ENCODE results near the gene ARIH1. TPM values are rescaled to one million over a fixed set of nuclear protein-coding genes. Genes with fewer than 3 reads are reported as not detected.
A peak's percentile ranks its signal among the peaks of the same experiment; 100 is the strongest.
"Not testable (repeated sequence)": the region's sequence is repeated elsewhere in the genome, so short reads cannot be mapped to it uniquely, and the experiment has no call there.

ARIH1 gene, protein sequence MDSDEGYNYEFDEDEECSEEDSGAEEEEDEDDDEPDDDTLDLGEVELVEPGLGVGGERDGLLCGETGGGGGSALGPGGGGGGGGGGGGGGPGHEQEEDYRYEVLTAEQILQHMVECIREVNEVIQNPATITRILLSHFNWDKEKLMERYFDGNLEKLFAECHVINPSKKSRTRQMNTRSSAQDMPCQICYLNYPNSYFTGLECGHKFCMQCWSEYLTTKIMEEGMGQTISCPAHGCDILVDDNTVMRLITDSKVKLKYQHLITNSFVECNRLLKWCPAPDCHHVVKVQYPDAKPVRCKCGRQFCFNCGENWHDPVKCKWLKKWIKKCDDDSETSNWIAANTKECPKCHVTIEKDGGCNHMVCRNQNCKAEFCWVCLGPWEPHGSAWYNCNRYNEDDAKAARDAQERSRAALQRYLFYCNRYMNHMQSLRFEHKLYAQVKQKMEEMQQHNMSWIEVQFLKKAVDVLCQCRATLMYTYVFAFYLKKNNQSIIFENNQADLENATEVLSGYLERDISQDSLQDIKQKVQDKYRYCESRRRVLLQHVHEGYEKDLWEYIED
- 131 TPM for polyA plus RNA-seq (ENCODE audit: insufficient read length)

DNA sequence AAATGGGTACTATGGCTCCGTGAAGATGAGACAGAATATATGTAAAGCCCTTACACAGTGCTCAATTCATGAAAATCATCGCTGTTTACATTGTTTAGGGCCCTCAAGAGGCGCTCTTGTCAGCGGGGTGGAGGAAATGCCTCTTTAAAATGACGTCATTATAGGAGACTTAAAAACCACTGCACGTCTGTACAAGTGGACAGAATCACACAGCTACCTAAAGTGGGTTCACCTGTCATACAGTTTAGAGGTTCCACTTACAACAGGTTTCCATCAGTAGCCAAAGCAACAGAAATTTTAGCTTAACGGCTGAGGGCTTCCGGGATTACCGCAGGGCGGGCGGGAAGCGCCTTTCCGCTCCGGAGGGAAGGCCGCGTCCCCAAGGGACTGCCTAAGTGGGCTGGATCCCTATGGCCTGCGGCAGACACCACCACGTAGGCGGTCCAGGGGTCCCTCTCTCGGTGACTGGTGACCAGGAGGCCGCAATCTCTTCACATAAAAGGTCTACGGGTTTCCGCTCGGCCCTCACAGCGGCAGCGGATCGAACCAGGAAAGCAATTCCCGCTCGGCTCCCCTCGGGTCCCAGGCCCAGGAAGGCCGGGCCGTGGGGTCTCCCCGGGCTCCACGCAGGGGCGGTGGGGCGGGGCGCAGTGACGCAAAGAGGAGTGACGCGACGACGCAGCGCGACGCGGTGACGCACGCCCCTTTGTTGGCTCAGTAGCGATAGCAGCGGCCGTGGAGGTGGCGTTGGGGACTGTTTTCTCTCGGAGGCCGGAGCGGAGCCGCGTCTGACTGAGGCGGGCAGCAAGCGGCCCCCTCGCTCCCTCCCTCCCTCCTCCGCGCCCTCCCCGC, at the start of gene ARIH1:
Gene ARIH1, plus strand, starts transcription at position 717 of the 852 bp plus-strand sequence. CDS start 310 bp downstream, outside the sequence.
- DNase-seq (ENCODE audit: low read depth), result peak; percentile 83

DNA sequence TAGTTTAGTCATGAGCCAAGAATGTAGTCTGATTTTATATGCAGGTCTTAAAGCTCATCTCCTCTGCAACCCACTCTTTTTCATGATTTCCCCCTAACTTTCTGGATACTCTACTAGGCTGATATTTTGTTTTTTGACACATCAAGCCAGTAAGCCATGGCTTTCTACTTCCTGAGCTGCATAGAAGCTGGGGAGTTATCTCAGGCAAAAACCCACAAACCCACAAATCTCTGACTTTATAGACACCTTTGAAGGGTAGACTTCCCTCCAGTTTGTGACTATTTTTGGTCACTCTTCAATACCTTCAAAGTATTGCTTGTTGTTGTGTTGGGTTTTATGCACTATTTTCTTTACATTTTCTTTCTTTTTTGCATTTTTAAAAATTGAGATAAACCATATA, 47.4 kb upstream of the ARIH1 start:
- no peak for DNase-seq (ENCODE audit: low read depth)

DNA sequence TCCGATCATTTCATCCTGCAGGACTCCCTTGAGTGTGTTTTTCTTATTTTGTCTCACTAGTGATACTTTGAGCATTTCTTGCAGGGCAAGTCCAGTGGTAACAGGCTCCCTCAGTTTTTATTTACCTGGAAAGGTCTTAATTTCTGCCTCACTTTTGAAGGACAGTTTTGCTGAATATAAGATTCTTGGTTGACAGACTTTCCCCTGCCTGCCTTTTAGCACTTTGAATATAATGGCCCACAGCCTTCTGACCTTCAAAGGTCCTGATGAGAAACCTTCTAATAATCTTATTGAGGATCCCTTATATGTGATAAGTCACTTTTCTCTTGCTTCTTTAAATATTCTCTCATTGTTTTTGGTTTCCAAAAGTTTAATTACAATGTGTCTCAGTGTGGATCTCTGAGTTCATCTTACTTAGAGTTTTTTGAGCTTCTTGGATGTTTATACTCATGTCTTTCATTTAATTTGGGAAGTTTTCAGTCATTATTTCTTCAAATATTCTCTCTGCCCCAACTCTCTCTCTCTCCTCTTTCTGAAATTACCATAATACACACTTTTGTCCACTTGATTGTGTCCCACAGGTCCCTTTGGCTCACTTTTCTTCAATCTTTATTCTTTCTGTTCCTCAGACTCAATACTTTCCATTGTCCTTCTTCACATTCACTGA, 36.3 kb upstream of the ARIH1 start:
- no peak for DNase-seq (ENCODE audit: low read depth)

DNA sequence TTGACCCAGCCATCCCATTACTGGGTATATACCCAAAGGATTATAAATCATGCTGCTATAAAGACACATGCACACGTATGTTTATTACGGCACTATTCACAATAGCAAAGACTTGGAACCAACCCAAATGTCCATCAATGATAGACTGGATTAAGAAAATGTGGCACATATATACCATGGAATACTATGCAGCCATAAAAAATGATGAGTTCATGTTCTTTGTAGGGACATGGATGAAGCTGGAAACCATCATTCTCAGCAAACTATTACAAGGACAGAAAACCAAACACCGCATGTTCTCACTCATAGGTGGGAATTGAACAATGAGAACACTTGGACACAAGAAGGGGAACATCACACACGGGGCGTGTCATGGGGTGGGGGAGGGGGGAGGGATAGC, 31.3 kb upstream of the ARIH1 start:
- not testable (repeated sequence) for DNase-seq (ENCODE audit: low read depth)

DNA sequence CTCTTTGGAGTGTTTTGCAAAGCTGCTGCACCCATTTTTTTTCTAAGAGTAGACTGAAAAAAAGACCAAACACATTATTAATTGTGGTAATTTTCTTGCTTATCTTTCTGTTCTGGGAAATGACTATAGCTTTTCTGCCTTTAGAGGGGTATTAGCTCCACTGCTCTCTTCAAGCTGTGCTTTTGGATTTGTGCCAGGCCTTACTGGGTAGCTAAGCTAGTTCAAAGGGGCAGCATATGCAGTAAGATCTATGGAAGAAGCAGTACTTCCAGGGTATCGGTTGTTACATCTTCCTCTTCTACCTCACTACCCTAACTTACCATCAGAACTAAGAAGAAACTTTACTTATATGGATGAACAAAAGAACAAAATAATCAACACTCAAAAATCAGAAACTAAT, 28.7 kb upstream of the ARIH1 start:
- DNase-seq (ENCODE audit: low read depth), result no peak

DNA sequence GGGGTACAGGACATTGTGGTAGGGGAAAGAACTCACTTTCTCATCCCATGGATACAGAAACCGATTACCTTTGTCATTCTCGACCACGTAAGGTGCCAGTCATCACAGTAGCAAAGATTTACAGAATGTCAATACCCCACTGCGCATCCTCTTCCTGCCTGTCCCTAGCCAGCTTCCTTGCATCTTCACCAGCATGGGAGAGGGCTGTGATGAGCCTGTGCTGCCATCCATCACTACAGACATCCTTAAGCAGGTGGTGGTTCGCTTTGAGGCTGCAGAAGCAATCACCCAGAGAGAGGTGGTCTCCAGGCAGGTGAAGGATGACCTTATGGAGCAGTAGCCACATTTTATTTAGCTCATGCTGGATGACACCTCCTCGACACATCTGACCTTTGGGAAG, 23.3 kb upstream of the ARIH1 start:
- DNase-seq (ENCODE audit: low read depth), result no peak

DNA sequence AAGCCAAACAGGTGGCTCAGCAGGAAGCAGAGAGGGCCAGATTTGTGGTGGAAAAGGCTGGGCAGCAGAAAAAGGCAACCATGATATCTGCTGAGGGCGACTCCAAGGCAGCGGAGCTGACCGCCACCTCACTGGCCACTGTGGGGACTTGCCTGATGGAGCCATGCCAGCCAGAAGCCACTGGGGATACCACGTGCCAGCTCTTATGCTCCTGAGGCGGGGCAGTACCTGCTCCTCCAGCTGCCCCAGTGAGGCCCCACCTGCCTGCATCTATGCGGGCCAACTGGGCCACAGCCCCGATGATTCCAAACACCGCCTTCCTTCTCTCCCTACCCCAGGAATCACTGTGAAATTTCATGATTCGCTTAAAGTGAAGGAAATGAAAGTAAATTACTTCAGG, 22.9 kb upstream of the ARIH1 start:
- DNase-seq (ENCODE audit: low read depth), result no peak

DNA sequence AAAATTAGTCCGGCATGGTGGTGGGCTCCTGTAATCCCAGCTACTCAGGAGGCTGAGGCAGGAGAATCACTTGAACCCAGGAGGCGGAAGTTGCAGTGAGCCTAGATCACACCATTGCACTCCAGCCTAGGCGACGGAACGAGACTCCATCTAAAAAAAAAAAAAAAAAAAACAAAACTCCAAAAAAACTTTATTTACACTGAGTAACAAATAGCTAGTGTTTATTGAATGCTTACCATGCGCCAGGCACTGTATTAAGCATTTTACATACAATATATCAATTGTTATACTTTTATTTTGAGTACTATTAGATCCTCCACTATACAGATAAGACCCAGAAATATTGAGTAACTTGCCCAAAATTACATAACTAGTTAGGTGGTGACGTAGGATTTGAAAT, 17.4 kb upstream of the ARIH1 start:
- no peak for DNase-seq (ENCODE audit: low read depth)

DNA sequence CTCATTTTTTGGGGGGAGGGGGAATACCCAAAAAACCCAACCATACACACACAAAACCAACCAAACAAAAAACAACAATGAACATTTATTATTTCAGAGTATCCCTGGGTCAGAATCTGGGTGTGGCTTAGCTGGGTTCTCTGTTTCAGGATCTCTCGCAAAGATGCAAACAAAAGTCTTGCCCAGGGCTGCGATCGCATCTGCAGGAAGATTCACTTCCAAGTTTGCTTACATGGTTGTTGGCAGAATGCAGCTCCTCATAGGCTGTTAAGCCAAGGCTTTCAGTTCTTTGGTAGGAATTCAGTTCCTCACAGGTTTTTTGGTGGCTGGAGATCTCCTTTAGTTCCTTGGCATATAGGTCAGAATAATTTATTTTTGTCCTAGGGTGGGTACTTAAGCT, 13.7 kb upstream of the ARIH1 start:
- no peak for DNase-seq (ENCODE audit: low read depth)

DNA sequence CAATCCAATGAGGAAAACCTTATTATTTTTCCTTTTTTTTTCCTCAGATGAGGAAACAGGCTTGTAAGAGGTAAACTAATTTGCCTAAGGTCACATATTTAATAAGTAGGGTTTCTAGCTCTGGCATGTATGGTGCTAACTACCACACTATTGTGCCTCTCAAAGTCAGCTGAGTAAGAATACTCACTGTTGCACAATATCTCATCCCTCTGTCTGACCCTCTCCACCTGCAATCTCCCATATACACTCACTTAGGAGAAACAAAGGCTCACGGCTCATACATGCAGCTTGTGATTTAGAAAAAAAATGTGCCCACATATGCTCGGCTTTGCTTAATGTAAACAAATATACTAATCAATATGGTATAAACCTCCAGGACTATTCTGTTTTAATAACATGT, 10.4 kb upstream of the ARIH1 start:
- DNase-seq (ENCODE audit: low read depth), result no peak

DNA sequence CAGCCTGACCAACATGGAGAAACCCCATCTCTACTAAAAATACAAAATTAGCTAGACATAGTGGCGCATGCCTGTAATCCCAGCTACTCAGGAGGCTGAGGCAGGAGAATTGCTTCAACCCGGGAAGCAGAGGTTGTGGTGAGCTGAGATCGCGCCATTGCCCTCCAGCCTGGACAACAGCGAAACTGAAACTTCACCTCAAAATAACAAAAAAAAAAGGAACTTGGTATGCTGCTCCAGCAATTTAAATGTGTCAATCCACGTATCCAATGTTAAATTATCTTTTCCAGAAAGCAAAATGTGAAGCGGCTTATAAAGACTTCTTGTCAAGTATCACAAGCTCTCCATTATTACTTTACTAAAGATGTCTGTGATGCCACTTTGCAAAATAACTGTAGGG, 9.9 kb upstream of the ARIH1 start:
- no peak for DNase-seq (ENCODE audit: low read depth)

DNA sequence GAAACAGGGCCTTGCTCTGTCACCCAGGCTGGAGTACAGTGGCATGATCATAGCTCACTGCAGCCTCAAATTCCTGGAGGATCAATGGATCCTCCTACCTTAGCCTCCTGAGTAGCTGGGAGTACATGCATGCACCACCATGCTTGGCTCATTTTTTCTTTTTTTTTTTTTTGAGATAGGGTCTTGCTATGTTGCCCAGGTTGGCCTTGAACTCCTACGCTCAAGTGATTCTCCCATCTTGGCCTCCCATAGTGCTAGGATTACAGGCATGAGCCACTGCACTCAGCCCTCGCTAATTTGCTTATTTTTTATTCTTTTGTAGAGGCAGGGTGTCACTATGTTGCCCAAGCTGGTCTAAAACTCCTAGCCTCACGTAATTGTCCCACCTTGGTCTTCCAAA, 6.0 kb upstream of the ARIH1 start:
- no peak for DNase-seq (ENCODE audit: low read depth)

DNA sequence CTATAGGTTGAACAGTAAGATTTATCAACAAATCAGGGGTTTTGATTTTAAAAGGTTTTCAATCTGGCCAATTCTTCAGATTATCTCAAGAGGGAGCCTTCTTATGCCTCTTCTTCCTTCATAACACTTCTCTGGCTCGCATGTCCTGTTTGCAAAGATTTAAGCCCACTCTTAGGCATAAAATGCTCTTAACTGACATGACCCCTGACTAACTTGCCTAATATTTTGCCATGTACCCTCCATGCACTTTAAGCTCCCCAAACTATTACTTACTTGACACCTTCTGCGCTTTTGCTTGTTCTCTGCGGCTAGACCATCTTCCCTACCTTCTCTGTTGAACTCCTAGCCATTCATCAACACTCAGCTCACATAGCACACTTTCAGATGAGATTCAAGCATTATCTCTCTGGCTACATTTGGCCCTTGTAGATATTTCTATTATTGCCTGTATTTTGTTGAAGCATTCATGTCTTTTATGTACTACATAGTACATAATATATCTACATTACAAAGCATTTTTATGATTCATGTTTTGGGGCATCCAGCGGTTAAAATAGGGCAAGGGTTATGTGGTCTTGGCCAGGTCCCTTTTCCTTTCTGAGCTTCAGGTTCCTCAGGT, 1.0 kb upstream of the ARIH1 start:
- peak; percentile 11 for DNase-seq (ENCODE audit: low read depth)

DNA sequence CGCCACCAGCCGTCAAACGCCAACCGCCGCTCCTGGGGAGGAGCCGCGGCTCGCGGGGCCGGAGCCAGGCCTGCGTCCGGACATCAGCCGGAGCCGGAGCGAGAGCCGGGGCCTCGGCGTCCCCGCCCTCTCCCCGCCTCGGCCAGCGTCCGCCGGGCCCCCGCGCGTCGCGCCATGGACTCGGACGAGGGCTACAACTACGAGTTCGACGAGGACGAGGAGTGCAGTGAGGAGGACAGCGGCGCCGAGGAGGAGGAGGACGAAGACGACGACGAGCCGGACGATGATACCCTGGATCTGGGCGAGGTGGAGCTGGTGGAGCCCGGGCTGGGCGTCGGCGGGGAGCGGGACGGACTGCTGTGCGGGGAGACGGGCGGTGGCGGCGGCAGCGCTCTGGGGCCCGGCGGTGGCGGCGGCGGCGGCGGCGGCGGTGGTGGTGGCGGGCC, 359 bp downstream of the ARIH1 start:
- DNase-seq (ENCODE audit: low read depth), result peak; percentile 9

DNA sequence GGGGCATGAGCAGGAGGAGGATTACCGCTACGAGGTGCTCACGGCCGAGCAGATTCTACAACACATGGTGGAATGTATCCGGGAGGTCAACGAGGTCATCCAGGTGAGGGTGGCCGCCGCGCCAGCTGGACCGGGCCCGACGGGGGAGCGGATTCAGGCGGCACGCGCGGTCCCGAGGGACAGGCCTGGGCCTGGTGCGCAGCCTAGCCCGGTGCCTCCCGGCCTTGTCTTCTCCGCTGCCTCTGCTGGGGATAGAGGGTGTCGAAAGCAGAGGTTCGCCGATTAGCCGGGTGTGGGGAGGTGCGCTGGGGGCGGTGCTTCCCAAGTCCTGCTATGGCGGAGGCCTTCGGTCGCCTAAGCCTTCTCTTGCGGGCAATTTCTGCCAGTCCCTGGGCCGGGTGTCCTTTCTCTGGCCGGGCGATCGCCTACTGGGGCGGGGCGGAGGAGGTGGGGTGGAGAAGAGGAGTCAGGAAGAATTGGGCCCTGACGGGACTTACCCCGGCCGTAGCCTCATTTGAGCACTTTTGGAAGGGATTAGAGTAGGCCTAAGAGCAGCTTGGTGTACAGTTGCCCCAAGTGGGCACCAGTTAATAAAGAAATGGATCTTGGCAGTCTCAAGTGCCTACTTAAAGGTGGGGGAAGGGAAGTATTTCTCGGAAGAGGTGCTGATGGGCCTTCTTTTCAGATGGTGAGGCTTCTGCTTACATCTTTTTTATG, 940 bp downstream of the ARIH1 start:
- peak; percentile 36 for DNase-seq (ENCODE audit: low read depth)

DNA sequence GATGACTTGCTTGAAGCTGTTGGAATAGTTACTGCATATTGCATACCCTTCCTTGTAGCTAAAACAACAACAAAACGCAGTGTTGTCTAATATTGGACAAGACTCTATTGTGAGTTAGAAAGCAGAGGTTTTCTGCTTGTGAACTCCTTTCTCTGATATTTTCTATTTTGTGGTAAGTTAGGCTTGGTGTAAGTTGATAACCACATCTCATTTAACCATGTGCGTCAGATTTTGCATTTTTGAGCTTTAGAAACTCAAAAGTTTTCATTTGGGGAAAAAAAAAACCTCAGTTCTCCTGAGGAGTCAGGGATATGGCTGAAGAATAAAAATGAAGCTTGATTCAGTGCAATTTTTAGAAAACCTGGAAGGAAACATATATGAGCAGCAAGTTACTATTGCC, 1.5 kb downstream of the ARIH1 start:
- DNase-seq (ENCODE audit: low read depth), result no peak

DNA sequence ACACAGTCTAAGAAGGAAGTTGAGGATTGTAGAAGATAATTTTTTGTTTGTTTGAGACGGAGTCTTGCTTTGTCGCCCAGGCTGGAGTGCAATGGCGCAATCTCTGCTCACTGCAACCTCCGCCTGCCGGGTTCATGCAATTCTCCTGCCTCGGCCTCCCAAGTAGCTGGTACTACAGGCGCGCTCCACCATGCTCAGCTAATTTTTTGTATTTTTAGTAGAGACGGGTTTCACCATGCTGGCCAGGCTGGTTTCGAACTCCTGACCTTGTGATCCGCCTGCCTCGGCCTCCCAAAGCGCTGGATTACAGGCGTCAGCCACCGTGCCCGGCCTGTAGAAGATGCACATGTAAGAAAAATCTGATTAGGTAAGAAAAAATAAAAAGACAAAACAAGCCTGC, 2.2 kb downstream of the ARIH1 start:
- DNase-seq (ENCODE audit: low read depth), result not testable (repeated sequence)

DNA sequence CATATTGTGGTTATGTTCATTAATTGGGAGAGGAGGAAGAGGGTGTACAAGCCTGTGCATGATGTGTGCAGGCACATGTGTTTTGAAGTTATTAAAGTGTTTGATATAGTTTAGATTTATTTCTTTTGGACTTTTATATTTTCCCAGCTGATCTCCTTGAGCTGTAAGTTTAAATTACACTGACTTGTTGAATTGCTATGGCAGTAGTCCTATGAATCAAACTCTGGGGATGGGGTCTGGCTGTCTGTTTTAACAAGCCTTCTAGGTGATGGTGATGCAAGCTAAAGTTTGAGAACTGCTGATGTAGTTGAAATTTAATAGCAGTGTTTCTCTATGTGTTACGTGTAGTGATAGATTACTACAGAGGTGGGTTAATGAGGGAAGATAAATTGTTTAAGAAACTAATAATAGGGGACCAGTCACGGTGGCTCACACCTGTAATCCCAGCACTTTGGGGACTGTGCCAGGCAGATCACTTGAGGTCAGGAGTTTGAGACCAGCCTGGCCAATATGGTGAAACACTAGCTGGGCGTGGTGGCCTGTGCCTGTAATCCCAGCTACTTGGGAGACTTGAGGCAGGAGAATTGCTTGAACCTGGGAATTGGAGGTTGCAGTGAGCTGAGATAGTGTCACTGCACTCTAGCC, 7.0 kb downstream of the ARIH1 start:
- no peak for DNase-seq (ENCODE audit: low read depth)

DNA sequence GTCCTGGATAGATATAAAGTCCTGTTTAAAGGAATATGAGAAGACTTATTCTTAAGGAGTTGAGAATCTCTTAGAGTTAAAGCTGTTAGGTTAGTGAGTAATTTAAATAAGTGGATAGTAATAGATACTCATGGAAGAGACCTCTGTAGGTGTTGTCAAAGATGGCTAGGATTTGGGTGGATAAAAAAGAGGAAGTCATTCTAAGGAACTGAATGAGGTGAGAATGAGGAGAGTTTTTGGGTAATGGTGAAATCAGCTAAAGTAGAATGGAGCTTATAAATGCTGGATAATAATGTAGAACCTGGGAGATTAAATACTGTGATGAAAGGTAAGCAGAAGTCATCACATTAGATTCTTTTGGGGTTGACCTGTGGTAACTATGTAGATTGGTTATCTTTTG, 8.1 kb downstream of the ARIH1 start:
- DNase-seq (ENCODE audit: low read depth), result no peak

DNA sequence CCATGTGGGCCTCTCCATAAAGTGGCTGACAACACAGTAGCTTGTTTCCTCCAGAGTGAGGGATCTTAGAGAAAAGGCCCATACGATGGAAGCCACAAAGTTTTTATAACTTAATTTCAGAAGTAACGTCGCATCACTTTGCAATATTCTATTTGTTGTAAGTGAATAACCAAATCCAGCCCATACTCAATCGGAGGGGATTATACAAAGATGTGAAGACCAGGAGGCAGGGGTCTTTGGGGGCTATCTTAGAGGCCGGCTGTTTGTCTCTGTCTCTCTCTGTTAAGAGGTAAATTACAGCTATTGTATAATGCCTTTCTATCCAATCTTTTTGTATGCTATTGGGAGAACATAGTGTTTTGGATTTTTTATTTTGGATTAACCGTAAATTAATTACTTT, 9.1 kb downstream of the ARIH1 start:
- no peak for DNase-seq (ENCODE audit: low read depth)
